Measurements from ENCODE around the gene OMA1.
A peak's percentile ranks its signal among the peaks of the same experiment; 100 is the strongest.
"Not testable (repeated sequence)": the region's sequence is repeated elsewhere in the genome, so short reads cannot be mapped to it uniquely, and the experiment has no call there.

Gene OMA1

DNA sequence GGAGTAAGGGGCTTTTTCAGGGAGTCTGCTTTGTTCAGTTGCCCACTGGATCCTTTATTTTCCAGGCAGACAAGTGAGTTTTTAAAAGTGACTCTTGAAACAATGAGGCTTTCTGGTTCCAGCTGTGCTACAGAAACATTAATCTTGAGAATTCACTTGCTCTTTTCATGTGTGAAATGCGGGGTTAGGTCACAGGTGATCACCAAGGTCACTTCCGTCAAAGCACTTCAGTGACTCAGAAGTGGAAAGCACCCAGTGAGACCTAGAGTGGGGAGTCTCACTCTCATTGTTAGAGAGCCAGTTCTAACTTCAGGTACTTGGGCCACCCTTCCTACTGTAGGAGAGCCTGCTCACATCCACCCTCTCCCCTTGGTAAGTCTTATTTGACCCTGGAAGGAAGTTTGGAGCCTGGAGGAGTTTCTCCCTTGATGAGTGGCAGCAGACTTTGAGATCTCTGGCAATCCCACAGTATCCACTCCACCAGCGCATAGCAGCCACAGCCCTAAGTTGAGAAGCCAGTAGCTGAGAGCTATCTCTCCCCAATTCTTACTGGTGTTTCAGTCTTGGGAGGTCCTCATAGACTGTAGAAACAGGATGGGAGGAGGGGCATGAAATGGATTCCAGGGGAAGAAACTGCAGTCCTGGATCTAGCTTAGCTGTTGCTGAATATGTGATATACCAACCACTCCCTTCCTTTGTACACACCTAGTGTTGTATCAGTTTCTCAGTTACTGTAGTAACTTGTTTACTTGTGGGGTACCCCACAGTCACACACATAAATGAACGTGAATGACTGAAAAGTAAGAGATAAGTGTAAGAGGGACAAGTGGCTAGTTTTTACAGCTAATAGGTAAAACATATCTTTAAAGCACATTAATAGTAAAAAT, 27.4 kb upstream of the OMA1 start:
- DNase-seq, result no peak

DNA sequence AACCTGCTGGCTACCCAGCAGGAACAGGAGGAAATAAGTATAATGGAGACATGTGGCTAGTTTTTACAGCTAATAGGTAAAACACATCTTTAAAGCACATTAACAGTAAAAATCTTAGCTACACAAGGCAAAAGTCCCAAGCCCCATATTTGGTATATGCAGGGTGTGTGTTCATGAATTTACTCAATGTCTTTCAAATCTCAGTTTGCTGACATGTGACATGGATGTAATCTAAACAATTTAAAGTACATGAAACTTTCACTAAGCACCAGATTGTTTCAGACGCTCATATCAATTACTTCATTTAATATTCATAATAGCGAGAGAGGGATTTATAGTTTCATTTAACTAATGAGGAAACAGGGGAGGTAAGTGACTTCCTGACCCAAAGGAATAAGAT, 26.6 kb upstream of the OMA1 start:
- DNase-seq, result no peak

DNA sequence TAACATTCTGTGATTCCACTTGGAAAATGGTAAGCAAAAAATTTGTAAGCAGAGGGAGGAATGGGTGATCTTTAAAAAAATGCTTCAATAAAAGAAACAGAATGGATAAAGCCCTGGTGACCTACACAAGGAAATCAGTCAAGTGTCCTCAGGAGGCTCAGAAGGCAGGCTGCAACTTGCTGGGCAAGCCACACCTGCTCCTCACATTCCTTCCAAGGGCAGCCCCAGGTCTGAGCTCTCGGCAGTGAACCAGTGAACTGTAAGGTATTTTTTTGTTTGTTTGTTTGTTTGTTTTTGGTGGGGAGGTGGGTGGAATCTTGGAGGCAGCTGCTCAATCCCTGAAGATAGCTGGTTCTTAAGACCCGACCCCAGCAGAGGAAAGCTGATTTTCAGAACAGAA, 26.2 kb upstream of the OMA1 start:
- DNase-seq, result no peak

DNA sequence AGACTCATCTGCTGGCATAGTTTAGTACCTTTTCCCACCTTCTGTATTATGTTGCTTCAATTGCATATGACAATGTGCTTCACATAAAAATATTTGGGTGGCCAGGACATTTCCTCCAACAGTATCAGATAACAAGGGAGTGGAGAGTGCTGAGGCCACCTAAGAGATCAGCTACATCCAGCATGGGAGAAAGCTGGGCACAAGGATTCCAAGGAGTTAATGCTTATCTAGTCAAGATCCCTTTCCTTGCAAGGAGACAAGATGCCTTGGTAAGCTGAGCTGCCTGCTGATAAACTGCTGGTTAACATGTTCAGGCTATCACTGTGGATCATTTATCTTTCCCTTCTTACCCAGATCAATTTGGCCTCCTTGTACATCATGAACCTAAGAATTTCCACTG, 25.1 kb upstream of the OMA1 start:
- DNase-seq, result no peak

DNA sequence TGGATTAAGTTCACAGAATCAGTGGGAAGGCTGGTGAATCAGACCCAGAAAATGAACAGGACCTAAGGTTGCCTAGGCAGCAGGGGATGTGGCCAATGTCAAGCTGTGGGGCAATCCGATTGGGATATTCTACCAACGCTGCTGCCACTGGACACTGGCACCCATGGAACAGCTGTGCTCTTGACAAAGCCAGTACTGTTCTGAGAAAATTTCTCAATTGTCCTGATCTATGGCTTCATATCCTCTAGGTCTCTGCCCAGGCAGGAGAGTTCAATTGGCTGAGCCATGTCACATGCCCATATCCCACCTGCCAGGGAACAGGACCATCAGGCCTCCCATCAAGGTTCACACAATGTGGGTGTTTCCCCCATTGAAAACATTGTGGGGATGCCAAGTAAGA, 24.3 kb upstream of the OMA1 start:
- DNase-seq, result no peak

DNA sequence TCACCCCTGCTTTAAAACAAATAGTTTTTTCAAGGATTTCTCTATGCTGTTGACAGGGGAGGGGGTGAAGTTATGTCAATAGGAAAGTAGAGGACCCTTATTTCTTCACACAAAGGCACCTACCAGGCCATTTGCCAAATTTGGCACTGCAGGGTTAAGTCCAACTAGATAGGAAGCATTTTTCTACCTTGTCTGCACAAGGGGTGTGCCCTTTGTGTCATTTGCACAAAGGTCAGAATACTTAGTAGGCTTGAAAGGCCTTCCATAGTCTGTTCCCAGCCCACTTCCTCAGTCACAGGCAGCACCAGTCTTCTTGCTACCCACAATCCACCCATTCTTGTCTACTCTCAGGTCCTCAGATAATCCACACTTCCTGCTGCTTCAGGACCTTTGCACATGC, 23.6 kb upstream of the OMA1 start:
- DNase-seq, result no peak

DNA sequence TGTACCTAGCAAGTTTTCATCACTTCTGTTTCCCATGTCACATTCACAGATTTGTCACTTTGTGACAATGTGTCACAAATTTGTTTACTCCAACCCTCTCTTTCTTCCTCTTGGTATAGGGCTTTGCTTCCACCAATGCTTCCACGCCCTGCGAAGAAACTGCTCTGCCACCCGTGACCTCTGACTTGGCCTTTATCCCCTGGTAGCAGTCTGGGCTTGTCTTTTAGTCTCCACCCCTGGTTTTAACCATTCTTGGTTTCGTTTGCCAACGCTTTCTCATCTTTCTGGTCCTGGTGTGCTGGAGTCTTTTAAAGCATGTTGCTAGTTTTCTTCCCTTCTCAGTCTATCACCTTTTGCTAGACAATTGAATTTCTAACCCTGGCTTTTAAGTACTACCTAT, 22.4 kb upstream of the OMA1 start:
- no peak for DNase-seq

DNA sequence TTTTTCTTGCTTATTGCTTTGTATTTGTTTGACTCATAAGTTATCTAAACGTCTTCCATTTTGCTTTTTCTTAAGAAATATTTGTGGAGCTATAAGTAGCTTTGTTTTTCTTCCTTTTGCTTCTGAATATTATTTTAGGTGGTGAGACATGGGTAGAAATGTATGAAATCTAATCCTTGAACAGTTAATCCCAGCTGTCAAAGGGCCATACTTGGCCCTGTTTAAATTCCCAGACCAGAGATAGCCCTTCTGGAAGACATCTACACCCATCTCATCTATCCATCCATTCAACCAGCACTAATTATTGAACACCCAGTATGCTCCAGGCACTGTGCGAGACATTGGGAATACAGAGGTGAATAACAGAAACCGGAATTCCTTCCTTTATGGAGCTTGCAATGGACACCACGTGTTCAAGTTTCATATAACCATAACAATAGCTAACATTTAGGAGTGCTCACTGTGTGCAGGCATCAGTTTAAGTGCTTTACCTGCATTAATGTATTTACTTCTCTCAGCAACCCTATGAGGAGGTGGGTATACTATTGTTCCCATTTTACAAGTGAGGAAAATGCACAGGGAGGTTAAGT, 21.8 kb upstream of the OMA1 start:
- no peak for DNase-seq

DNA sequence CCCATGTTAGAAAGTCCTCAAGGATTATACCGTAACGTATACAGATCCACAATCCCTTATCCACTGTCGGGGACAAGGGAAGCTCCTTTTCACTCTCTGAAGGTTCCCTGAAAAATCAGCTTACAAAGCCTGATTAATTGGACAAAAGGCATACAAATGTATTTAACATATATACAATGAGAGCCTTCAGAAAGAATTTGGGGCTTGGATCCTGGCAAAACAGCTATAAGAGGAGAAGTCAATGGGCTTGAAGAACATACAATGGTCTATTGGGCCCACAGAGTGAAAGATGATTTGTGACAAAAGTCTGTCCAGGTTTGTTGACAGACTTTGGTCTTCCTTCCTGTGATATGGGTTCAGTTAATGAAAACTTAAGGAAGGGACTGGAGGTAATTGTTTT, 19.8 kb upstream of the OMA1 start:
- DNase-seq, result no peak

DNA sequence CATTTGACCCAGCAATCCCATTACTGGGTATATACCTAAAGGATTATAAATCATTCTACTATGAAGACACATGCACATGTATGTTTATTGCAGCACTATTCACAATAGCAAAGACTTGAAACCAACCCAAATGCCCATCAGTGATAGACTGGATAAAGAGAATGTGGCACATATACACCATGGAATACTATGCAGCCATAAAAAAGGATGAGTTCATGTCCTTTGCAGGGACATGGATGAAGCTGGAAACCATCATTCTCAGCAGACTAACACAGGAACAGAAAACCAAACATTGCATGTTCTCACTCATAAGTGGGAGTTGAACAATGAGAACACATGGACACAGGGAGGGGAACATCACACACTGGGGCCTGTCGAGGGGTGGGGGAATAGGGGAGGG, 17.2 kb upstream of the OMA1 start:
- DNase-seq, result not testable (repeated sequence)

DNA sequence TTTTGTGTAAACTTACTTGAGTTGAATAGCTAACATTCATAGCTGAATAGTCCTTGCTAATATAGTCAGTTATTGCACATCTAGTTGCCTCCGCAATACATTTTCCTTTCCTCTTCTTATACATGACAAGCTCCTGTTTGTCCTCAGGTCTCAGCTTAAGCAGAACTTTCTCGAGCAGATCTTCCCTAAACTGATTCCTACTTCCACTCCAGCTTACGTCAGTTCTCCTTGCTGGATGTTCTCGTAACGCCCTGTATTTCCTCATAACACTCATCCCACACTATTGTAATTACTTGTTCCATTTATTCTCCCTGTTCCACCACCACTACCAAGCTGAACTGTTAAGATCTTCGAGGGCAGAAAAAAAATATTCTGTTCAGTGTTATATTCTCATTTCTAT, 15.1 kb upstream of the OMA1 start:
- DNase-seq, result no peak

DNA sequence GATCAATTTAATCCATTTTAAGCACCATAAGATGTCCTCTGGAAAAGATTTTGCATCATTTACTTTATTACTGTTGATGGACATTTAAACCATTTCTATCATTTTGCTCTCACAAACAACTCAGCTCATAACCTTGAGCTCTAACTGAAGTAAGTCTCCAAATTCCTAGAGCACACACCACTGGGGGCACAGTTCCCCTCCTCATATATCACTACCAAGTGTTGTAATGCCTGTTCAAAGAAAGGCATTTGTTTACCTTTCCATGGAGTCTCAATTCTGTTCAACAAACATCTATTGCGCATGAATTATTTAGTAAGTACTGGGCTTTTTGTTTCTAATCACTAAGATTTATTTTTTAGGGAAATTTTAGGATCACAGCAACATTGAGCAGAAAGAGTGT, 8.9 kb upstream of the OMA1 start:
- DNase-seq, result no peak

DNA sequence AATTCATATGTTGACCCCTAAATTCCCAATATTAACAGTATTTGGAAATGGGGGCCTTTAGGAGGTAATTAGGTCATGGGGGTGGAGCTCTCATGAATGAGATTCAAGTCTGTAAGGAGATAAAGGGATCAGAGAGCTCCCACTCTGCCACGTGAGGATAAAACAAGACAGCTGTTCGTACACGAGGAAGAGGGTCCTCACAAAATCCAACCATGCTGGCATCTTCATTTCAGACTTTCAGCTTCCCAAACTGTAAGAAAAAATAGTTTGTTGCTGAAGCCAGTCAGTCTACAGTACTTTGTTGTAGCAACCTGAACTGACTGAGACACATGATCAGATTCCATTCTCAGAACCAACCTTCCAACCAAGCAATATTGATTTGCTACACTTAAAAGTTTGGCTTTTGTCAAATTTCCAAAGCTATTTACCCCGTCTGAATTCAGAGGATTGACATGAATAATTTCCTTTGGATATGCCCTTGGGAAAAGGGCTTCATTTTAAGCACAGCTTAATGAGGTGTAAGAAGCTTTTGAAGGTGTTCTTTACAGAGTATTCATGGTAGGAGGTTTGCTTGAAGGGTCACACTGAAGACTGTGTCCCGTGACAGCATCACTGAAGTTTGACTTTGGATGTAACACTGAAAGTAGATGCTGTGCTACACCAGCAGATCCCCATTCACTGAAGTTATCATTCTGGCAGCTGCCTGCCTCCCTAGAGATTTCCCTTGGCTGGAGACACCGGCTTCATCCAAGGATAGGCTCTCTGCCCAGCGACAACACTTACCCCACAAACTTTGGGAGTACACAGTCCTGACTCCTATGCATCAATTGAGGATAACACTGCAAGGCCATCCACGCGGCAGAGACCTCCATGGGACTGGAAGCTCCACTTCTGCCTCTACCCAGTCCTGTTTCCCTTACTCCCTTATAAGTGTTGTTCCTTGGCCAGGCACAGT, 4.9 kb upstream of the OMA1 start:
- no peak for DNase-seq

DNA sequence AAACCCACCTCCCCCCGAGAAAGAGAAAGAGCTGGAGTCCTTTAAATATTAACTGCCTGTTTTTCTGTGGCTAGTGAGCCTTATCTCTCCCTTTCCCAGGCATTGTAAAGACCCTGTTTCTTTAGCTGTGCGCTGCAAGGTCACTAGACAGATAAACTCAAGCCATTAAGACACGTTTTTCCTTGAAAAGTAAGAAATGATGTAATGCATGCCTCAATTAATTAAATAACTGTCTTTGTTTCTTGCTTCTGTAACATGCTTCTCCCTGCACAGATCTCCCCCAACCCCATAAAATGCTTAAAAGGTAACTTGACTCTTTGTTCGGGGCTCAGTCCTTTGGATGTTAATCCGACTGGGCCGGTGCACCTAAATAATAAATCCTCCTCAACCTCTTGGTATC, 2.8 kb upstream of the OMA1 start:
- DNase-seq, result not testable (repeated sequence)

DNA sequence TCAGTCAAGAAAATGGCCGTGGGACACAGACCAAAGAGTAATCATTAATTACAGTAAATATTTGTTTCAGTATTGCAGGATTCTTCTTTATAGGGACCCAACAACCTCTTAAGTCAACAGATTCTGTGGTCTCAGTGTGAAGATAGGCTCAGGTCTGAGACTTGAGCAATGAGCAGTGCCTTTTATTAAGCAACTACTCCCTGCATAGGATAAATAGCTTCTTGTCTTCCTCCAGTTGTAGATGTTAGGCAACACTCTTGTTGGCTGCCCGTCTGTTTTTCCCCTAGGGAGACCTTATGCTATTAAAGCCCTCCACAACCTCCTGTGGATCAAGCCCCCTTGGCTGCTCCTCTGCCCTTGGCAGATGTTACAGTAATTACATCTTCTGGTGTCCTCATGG, 1.8 kb upstream of the OMA1 start:
- no peak for DNase-seq

DNA sequence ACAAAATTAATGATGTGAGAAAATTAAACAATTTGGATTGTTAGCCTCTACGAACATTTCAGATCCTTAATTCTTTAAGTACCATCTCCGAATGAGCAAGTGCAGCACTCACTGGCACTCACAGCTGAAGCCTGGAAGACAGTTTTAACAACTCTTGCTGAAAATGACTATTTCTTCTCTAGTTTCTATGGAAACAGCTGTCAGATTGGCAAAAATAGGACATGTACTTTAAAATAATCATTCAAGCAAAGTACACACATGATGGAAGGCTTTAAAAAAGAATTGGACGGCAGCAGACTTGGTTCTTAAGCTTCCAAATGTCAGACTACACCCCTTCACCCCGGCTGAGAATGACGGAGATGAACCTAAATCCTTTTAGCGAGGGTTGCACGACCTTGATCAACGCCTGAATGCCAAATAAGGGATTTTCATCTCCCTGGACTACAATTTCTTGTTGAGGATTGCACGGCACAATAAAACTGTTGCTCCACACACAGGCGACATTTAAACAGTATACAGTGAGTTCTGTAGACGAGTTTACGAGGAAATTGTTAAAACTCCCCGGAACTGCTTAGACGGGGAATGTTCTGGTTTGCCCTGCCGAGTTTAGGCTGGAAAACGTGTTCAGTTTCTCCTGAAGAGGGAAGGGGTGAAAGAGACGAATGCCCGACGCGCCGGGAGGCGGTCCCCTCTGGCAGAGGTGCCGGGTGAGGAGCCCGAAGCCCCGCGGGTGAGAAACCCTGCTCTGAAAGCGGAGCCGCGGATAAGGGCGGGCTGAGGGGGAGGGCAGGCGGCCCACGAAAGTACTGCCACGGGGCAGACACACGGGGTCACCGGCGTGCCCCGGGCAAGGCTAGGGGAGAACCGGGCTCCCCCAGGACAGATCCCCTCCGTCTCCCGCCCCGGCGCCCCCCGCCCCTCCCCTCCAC, 671 bp downstream of the OMA1 start:
- peak; percentile 34 for DNase-seq

DNA sequence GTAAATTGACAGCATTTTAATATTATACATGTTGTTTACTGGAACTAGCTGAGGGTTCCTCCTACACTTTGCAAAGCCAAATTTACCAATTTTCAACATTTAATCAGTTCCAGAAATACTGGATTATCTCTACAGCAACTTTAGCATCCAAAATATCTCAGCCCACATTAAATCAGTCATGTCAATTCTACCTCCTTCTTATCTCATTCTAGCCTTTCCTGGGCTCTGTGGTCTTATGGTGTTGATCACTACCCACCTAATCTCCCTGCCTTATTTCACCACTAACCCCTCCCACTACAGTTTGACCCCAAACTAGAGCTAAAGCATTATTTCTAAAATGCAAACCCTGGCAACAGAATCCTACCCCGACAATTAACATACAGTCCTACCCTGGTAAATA, 3.3 kb downstream of the OMA1 start:
- no peak for DNase-seq

DNA sequence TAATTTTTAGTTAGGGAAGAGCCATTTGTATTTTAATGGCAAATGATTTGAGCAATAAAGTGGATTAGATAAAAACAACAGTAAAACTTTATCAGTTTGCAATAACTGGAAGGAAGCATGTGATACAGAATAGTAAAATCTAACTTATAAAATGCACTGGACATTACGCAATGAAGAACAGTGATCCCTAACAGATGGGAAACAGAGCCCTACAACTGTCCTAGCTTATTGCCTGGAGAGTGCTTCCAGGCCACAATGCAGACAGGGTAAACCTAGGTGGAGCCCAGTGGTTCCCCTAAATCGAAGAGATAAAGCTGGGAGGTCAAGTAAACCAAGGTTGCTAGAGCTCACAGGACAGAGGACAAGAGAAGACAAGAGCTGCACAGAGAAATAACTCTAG, 7.0 kb downstream of the OMA1 start:
- DNase-seq, result no peak

DNA sequence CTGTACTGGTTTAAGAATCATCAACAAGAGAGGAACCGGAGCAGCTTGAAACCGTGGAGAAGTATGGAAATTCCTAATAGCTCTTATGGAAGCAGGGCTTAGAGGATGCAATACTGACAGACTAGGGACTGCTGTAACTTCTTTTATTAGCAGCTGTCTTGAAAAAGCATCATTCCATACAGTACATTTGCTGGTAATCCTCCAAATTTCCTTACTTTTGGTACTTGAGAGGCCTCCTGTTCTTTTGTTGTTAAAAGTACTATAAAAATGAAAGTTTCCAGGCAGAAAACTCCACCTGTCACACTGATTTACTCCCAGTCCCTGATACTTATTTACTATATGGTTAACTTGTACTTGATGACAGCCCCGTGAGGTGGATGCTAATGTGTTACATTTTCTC, 7.7 kb downstream of the OMA1 start:
- no peak for DNase-seq

DNA sequence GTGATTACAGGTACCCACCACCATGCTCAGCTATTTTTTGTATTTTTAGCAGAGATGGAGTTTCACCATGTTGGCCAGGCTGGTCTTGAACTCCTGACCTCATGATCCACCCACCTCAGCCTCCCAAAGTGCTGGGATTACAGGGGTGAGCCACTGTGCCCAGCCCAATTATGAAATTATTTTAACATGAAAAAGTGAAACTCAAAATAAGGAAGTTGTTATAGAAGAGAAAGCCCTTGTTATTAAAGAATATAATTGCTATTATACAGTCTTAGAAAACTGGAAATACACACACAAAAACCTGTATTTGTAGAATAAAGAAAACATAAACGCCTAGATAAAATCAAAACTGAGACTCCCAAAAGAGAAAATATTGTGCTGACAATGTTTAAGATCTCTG, 14.7 kb downstream of the OMA1 start:
- DNase-seq, result not testable (repeated sequence)

DNA sequence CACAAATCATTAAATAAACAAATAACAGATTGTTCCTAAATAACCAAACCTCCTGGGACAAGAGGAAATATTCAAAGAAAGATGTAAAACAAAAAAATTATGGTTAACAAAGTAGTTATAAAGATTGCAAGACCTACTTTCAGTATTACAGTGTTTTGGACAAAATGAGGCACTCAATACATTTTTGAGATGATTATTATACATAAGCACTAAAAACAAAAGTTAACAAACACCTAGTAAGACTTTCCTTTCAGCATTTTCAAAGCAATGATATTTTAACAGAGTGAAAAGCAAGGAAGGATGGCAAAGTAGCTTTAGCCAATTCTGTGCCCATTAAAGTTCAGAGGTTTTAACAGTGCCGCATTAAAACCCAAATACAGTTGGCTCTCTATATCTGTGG, 17.2 kb downstream of the OMA1 start:
- DNase-seq, result no peak

DNA sequence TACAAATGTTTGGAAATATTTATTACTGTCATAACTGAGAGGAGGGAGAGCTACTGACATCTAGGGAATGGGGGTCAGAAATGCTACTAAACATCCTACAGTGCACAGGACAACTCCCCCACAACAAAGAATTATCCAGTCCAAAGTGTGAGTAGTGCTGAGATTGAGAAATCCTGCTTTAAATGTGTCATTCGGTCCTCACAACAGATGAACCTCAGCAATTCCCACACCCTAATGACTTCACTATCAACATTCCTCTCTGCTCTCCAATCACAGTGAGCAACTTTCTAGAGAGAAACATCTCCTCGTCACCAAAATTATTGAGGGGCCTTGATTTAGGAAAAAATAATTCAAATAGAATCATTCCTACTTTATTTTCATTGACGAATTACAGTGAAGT, 18.0 kb downstream of the OMA1 start:
- no peak for DNase-seq

Data from DMS 273 treated with DMSO at 0.1 percent for 48 hours (cell line).